Body of pancreas (tissue), 4 donors: ENCODE results near the gene SCAF4.
"Not testable (repeated sequence)": the region's sequence is repeated elsewhere in the genome, so short reads cannot be mapped to it uniquely, and the experiment has no call there.

Source experiments
- CTCF ChIP-seq, 7 experiments: fragments of 450-650 bp in 4 of 7; fragments of 200-600 bp in 3 of 7; sonication (generic) in 3 of 7; IDR thresholded peaks; one replicate each; pipeline ENCODE4 v1.5.1; 2016 to 2019; ENCODE audit warnings: antibody characterized with exemption in 7 of 7
- POLR2A ChIP-seq, 3 donors: fragments of 450-650 bp; IDR thresholded peaks; one replicate each; pipeline ENCODE4 v1.6.1; 2016; ENCODE audit warnings: antibody characterized with exemption in 3 of 3, mild to moderate bottlenecking in 2 of 3

DNA sequence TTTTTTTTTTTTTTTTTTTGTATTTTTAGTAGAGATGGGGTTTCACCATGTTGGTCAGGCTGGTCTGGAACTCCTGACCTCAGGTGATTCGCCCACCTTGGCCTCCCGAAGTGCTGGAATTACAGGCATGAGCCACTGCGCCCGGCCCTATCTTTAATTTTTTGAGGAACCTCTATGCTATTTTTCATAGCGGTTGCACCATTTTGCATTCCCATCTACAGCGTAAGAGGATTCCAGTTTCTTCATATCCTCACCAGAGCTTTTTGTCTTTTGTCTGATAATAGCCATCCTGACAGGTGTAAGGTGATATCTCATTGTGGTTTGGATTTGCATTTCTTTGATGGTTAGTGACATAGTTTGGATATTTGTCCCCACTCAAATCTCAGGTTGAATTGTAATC is 100.0 kb downstream of the SCAF4 start:
- not testable (repeated sequence) for TF ChIP-seq CTCF, POLR2A (IDR thresholded peaks at IDR 0.05)
